Measurements from ENCODE around the gene CDC37. TPM values are rescaled to one million over a fixed set of nuclear protein-coding genes. Genes with fewer than 3 reads are reported as not detected.

The CDC37 gene
- polyA plus RNA-seq, 3 donors: 141 to 150 (median 144) TPM

GRCh38 chr19:10363789-10364281 lies 39.5 kb downstream of the CDC37 start:
- DNase-seq (ENCODE audit: low read depth in 3 of 3, low spot score in 2 of 3): no peak

DNA sequence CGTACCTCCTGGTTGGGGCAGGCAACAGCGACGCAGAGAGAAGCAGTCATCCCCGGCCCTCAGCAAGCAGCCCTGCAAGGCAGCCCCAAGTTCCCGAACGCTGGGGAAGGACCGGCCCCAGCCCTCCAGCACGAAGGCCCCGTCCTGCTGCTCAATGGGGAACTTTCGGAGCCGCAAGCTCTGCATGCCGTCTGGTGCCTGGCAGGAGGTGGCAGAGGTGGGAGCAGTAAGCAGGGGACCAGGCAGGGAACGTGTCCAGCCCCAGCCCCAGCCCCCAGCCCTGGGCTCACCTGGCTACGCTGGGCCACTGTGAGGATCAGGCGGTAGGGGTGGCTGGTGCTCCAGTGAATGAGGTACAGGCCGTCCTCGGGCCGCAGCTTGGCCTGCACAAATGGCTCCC lies 41.1 kb downstream of the CDC37 start:
- DNase-seq (ENCODE audit: low read depth in 3 of 3, low spot score in 2 of 3): no peak

GRCh38 chr19:10361569-10362011 lies 41.8 kb downstream of the CDC37 start:
- no peak for DNase-seq (ENCODE audit: low read depth in 3 of 3, low spot score in 2 of 3)

DNA sequence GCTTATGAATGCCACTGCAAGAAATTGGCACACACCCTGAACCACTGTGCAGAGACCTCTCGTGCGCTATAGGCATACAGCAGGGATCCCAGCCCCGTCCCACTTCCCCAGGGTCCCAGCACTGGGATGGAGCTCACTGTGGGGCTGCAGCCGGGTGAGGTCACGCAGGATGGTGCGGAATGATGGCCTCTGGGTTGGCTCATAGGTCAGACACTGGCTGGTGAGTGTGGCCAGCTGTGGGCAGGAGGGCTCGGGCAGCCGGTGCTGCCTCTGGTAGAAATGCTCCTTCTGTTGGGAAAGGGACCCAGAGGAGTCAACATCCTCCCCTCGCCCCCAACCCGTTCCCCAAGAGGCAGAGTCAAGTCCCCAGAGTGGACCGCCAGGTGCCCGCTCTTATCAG lies 46.9 kb downstream of the CDC37 start:
- no peak for DNase-seq (ENCODE audit: low read depth in 3 of 3, low spot score in 2 of 3)

GRCh38 chr19:10353793-10354391 lies 49.5 kb downstream of the CDC37 start:
- no peak for DNase-seq (ENCODE audit: low read depth in 3 of 3, low spot score in 2 of 3)

DNA sequence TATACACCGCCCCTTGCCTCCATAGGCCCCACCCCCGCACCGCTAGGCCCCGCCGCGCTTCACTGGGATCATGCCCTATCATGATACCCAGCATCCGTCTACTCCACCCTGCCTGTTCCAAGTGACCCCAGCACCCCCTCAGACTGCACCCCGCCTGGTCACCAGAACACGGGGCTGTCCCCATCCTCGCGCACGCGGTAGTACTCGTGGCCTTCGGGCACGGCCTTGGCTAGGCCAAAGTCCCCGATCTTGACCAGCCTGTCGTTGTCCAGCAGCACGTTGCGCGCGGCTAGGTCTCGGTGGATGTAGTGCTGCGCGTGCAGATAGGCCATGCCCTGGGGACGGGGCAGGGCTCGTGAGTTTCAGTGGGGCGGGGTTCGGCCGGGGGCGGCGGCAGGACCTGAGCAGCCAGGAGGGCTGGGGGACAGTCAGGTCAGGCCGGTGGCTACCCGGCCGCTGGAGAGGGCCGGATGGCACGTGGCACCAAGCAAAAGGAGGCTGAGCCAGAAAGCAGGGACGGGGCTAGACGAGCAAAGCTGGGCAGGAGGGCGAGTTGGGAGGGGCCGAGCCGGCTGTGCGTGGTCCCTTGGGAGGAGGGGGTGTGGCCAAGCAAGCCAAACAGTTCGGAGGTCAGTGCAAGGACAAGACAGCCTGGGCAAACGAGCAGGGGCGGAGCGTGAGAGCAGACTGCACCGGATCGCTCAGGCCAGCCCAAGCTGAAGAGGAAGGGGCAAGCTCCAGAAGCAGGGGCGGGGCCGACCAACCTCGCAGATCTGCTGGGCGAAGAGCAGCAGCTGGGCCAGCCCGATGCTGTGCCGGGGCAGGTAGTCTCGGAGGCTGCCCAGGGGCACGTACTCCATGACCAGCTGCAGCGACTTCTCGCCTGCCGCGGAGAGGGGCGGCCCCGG lies 50.3 kb downstream of the CDC37 start:
- DNase-seq (ENCODE audit: low read depth in 3 of 3, low spot score in 2 of 3): no peak

DNA sequence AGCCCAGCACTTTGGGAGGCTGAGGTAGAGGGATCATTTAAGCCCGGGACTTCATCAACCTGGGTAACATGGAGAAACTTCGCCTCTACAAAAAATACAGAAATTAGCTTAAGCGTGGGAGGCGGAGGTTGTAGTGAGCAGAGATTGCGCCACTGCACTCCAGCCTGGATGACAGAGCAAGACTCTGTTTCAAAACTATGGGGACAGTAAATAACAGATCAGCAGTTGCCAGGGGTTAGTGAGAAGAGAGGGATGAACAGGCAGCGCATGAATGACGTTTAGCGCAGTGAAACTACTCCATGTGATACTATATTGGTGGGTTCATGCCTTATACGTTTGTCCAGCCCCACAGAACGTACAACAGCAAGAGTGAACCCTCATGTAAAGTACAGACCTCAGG lies 56.8 kb downstream of the CDC37 start:
- no peak for DNase-seq (ENCODE audit: low read depth in 3 of 3, low spot score in 2 of 3)

GRCh38 chr19:10344780-10345179 lies 58.6 kb downstream of the CDC37 start:
- no peak for DNase-seq (ENCODE audit: low read depth in 3 of 3, low spot score in 2 of 3)

DNA sequence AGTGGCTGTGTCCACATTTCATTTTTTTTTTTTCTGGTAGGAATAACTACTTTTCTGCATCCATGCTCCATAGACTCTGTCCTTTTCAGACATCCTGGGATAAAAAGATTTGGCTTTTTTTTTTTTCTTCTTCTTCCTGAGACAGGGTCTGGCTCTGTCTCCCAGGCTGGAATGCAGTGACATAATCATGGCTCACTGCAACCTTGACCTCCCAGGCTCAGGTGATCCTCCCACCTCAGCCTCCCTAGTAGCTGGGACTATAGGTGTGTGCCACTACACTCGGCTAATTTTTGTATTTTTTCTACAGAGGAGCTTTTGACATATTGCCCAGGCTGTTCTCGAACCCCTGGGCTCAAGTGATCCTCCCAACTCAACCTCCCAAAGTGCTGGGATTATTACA lies 59.8 kb downstream of the CDC37 start:
- no peak for DNase-seq (ENCODE audit: low read depth in 3 of 3, low spot score in 2 of 3)

Other genes with a start within 250 kb of the CDC37 start
- 100 to 1,000 TPM in 2 of 3 donors, 10 to 100 TPM in 1; 99.0 to 106 (median 102) TPM for gene DNMT1, start 208.6 kb downstream of the CDC37 start, polyA plus RNA-seq (ENCODE audit: insufficient read length in 3 of 3)
- 10 to 100 TPM in 2 of 3 donors, 1 to 10 TPM in 1; 9.6 to 10.8 (median 10.2) TPM for gene S1PR2, start 172.2 kb downstream of the CDC37 start, polyA plus RNA-seq (ENCODE audit: insufficient read length in 3 of 3)
- gene MRPL4, start 151.3 kb downstream of the CDC37 start, polyA plus RNA-seq (ENCODE audit: insufficient read length in 3 of 3): 10 to 100 TPM; 30.8 to 34.6 (median 30.8) TPM
- gene ICAM1, start 132.4 kb downstream of the CDC37 start, polyA plus RNA-seq (ENCODE audit: insufficient read length in 3 of 3): 1 to 10 TPM; 5.8 to 6.5 (median 6.3) TPM
- gene ICAM4, start 116.6 kb downstream of the CDC37 start, polyA plus RNA-seq (ENCODE audit: insufficient read length in 3 of 3): under 1 TPM in 2 of 3 donors, not detected in 1; 0.21 to 0.55 TPM
- gene ICAM5, start 113.6 kb downstream of the CDC37 start, polyA plus RNA-seq (ENCODE audit: insufficient read length in 3 of 3): under 1 TPM; 0.08 to 0.18 (median 0.10) TPM
- gene ZGLP1, start 93.7 kb downstream of the CDC37 start, polyA plus RNA-seq (ENCODE audit: insufficient read length in 3 of 3): 1 to 10 TPM; 2.9 to 3.9 (median 3.4) TPM
- gene FDX2, start 87.5 kb downstream of the CDC37 start, polyA plus RNA-seq (ENCODE audit: insufficient read length in 3 of 3): 10 to 100 TPM; 15.4 to 19.3 (median 18.0) TPM
- gene RAVER1, start 70.0 kb downstream of the CDC37 start, polyA plus RNA-seq (ENCODE audit: insufficient read length in 3 of 3): 10 to 100 TPM; 17.9 to 22.8 (median 22.6) TPM
- 10 to 100 TPM in 1 of 3 donors, 1 to 10 TPM in 2; 7.4 to 10.7 (median 8.4) TPM for gene ICAM3, start 63.9 kb downstream of the CDC37 start, polyA plus RNA-seq (ENCODE audit: insufficient read length in 3 of 3)
- 100 to 1,000 TPM in 1 of 3 donors, 10 to 100 TPM in 2; 96.7 to 100 (median 97.5) TPM for gene TYK2, start 23.0 kb downstream of the CDC37 start, polyA plus RNA-seq (ENCODE audit: insufficient read length in 3 of 3)
- 1 to 10 TPM; 1.7 to 2.8 (median 2.1) TPM for gene PDE4A, start 17.0 kb upstream of the CDC37 start, polyA plus RNA-seq (ENCODE audit: insufficient read length in 3 of 3)
- 10 to 100 TPM; 84.6 to 89.6 (median 89.1) TPM for gene KEAP1, start 99.8 kb upstream of the CDC37 start, polyA plus RNA-seq (ENCODE audit: insufficient read length in 3 of 3)
- gene S1PR5, start 113.9 kb upstream of the CDC37 start, polyA plus RNA-seq (ENCODE audit: insufficient read length in 3 of 3): 1 to 10 TPM; 1.3 to 1.7 (median 1.5) TPM
- 10 to 100 TPM; 27.3 to 33.3 (median 29.8) TPM for gene ATG4D, start 140.4 kb upstream of the CDC37 start, polyA plus RNA-seq (ENCODE audit: insufficient read length in 3 of 3)
- gene KRI1, start 162.5 kb upstream of the CDC37 start, polyA plus RNA-seq (ENCODE audit: insufficient read length in 3 of 3): 10 to 100 TPM; 28.7 to 38.8 (median 37.1) TPM
- 10 to 100 TPM; 10.8 to 11.9 (median 10.9) TPM for gene CDKN2D, start 165.4 kb upstream of the CDC37 start, polyA plus RNA-seq (ENCODE audit: insufficient read length in 3 of 3)
- 10 to 100 TPM; 41.8 to 51.5 (median 41.9) TPM for gene AP1M2, start 183.8 kb upstream of the CDC37 start, polyA plus RNA-seq (ENCODE audit: insufficient read length in 3 of 3)
- 100 to 1,000 TPM; 191 to 213 (median 201) TPM for gene SLC44A2, start 222.0 kb upstream of the CDC37 start, polyA plus RNA-seq (ENCODE audit: insufficient read length in 3 of 3)

Data from right renal cortex interstitium (tissue), 3 donors.